Skin of body (tissue), 2 donors: Measurements from ENCODE around the gene INTS3. TPM values are rescaled to one million over a fixed set of nuclear protein-coding genes. Genes with fewer than 3 reads are reported as not detected.
"Not testable (repeated sequence)": the region's sequence is repeated elsewhere in the genome, so short reads cannot be mapped to it uniquely, and the experiment has no call there.

Experiments
- DNase-seq: peaks from one replicate; lab custom pipeline; 2025; lab: John Stamatoyannopoulos, UW
- total RNA-seq: library from RNA; depleted of rRNA; stranded (reverse); fragments of >200 nt; gene quantifications from one replicate; pipeline ENCODE4 v1.2.3, GENCODE V29; 2014

Gene INTS3
- total RNA-seq, 1 donor from 2014 or later = 40.5 TPM

DNA sequence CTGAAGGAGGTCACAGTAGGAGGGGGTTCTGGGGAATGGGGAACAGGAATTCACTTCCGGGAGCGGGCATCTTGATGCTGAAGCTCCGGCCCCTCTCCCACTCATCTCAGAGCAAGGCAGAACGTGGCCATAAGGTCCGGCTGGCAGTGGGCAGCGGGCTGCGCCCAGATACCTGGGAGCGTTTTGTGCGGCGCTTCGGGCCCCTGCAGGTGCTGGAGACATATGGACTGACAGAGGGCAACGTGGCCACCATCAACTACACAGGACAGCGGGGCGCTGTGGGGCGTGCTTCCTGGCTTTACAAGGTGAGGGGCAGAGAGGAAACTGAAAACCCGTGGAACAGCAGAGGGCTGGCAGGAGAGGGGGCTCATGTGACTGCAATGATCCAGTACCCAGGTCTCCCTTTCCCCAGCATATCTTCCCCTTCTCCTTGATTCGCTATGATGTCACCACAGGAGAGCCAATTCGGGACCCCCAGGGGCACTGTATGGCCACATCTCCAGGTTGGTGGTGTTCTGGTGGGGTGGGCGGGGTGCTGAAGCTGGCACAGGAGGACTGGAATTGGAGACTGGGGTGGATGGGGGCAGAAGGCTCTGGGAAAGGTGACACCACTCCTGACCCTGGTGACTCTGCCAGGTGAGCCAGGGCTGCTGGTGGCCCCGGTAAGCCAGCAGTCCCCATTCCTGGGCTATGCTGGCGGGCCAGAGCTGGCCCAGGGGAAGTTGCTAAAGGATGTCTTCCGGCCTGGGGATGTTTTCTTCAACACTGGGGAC lies 50.4 kb downstream of the INTS3 start:
- no peak for DNase-seq

DNA sequence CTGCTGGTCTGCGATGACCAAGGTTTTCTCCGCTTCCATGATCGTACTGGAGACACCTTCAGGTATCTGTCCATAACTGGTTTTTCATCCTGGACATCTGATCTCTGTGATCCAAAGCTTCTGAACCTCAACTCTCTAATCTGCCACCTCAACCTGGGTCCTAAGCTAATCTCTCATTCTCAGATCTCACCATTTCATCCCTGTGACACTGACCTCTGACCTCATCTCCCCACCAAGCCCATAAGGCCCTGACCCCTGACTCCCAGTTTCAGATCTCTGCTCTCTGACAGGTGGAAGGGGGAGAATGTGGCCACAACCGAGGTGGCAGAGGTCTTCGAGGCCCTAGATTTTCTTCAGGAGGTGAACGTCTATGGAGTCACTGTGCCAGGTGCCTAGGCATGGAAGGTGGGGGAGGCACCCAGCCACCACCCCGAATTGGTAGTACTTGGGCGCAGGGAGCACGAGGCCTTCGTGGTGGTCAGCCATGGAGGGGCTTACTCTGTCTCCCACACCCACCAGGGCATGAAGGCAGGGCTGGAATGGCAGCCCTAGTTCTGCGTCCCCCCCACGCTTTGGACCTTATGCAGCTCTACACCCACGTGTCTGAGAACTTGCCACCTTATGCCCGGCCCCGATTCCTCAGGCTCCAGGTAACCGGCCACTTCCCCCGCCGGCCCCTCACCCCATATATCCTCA lies 51.1 kb downstream of the INTS3 start:
- no peak for DNase-seq

- DNase-seq = no peak
Observed at GRCh38 chr1:153779781-153780541, 52.1 kb downstream of the INTS3 start.

DNA sequence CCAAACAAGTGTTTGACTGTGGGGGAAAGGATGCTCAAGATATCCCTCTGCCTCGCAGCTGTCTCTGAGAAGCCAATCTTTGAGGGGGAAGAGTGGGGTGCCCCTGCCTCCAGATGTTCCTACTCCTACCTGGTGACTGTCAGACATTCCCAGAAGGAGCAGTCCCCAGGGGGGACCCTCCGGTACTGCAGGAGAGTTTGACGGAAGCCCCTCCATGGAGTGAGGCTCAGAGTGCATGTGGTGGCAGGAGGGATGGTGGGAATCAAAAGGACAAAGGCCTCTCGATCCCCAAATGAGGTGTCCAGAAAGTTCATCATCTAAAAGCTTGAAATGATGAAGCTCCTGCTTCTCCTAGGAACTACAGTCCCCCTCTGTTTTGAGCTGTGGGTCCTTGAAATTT lies 52.7 kb downstream of the INTS3 start:
- no peak for DNase-seq

- not testable (repeated sequence) for DNase-seq
Observed at GRCh38 chr1:153782648-153783047, 54.8 kb downstream of the INTS3 start.

GRCh38 chr1:153783233-153784190 lies 55.7 kb downstream of the INTS3 start:
- DNase-seq = peak; percentile 90

DNA sequence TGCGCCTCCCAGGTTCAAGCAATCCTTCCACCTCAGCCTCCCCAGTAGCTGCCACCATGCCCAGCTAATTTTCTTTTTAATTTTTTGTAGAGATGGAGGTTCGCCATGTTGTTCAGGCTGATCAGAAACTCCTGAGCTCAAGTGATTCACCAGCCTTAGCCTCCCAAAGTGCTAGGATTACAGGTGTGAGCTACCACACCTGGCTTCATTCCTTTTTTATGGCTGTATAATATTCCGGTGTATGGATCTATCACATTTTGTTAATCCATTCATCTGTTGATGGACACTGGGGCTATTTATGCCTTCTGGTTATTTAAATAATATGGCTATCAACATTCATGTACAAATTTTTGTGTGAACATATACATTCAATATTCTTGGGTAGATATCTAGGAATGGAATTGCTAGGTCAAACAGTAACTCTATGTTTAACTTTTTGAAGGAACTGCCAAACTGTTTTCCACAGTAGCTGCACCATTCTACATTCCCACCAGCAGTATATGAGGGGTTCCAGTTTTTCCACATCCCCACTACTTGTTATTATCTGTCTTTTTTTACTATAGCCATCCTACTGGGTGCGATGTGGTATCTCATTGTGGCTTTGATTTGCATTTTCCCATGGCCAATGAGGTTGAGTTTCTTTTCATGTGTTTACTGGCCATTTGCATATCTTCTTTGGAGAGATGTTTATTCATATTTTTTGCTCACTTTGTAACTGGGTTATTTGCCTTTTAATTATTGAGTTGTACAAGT lies 58.4 kb downstream of the INTS3 start:
- no peak for DNase-seq

DNA sequence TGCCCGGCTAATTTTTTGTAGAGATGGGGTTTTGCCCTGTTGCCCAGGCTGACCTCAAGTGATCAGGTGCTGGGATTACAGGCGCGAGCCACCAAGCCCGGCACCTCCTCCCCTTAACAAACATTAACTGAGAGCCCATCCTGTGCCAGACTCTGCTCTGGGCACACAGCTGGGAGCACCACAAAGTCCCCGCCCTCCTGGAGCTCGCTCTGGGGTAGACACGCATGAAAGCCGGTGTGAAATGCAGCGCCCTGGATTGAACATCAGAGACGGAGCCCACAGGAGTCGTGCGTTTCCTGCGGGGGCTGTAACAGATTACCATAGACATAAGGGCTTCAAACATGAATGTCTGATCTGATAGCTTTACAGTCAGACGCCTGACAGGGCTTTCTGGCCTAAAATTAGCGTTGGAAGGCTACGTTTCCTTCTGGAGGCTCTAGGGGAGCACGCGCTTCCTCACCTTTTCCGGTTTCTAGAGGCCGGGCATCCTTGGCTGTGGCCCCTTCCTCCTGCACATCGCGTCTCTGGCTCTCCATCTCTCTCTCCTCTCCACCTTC lies 61.7 kb downstream of the INTS3 start:
- DNase-seq = no peak

DNA sequence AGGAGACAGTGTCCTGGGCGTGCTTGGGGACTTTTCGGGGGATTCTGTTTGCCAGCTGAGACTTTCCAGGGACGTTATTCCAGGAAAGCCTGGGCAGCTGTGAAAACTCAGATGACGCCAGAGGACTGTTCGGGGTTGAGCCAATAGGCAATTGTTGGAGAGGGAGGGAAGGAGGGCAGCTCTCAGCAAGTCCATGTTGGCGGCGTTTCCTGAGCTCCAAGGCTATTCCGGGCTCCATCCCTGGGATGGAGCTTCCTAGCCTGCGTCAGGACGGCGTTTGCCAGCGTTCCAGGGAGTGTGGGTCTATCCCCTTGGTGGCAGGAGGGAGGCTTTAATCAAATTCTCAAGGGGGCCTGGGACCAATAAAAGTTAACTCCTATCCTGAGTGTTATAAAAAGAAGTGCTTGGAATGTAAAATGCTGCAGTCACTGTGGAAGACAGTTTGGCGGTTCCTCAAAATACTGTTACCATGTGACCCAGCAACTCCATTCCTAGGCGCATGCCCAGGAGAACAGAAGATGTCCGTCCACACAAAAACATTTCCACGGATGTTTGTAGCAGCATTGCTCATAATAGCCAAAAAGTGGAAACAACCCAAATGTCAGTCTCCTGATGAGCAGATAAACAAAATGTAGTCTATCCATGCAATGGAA lies 62.6 kb downstream of the INTS3 start:
- peak; percentile 93 for DNase-seq

- DNase-seq = peak; percentile 76
Observed at GRCh38 chr1:153790966-153791647, 63.3 kb downstream of the INTS3 start.

GRCh38 chr1:153791648-153792253 lies 63.9 kb downstream of the INTS3 start:
- DNase-seq = no peak

DNA sequence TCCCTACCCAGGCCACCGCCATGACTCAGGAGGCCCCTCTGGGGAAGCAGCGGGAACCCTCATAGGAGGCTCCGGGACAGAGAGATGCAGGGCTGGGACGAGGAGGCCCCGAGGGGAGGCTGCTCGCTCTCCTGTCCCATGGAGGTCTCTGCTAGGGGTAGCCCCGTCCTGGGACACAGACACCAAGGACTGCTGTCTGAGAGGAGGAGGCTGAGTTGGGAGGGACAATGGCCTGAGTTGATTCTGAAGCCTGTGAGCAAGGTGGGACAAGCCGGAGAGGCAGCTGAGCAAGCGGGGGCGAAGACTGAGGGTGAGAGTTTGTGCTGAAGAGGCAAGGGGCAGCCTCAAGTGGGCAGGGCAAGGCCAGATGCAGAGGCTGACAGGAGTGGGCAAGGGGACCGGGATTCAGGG lies 64.8 kb downstream of the INTS3 start:
- DNase-seq = no peak

GRCh38 chr1:153793261-153793972 lies 65.6 kb downstream of the INTS3 start:
- DNase-seq = no peak

- DNase-seq = no peak
Observed at GRCh38 chr1:153793973-153794615, 66.2 kb downstream of the INTS3 start.

DNA sequence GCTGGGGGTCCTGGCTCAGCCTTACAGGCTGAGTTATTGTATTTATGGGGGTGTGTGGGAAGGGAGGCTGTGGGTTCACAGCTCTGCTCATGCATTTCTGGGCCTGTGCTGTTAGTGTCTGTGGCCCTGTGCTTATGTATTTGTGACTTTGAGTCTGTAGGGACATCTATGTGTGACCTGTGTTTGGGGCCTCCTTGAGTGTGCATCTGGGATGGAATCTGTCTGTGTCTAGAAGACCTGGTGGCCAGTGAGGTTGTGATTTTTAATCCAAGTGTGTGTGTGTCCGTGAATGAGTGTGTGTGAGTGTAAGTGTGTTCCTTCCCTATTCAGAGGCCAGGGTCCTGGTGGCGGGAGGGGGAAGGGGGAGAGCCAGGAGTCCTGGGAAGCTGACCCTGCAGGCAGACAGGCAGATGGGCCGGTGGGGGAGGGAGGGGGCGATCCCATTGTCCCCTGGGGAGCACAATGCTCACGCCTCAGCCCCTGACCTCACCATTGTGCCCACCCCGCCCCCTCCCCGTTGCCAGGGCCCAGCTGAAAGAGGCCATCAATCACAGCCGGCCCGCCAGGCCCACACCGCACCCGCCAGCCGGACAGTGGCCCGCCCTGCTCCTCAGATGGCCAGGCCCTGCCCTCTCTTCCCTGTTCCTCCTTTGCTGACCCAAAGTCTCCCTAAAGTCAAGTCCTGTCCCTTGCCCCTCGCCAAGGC lies 66.9 kb downstream of the INTS3 start:
- no peak for DNase-seq

GRCh38 chr1:153795330-153795837 lies 67.5 kb downstream of the INTS3 start:
- DNase-seq = no peak
